ENCODE results near the gene KANK3. TPM values are rescaled to one million over a fixed set of nuclear protein-coding genes. Genes with fewer than 3 reads are reported as not detected.
"Not testable (repeated sequence)": the region's sequence is repeated elsewhere in the genome, so short reads cannot be mapped to it uniquely, and the experiment has no call there.

Gene KANK3
- total RNA-seq, 2 experiments from 2014 or later: 7.4 to 8.7 TPM

GRCh38 chr19:8319807-8320520 is 23.1 kb downstream of the KANK3 start:
- Mint-ChIP-seq H3K9me3 (no peaks in the 10 kb centered on the region), H3K27me3 (no peaks in the 10 kb centered on the region), H3K4me1 (peaks cover 38% of the 10 kb centered on the region), H3K36me3 (ENCODE audit: low read depth) (peaks cover 36% of the 10 kb centered on the region), H3K27ac (peak overlapping the region; percentile 96), H3K4me3 (peak overlapping the region; percentile 92)
- ChIA-PET POLR2A (interaction anchor here (0.6 to 5.5 kb wide), 13 partner anchors 8 to 367 kb away, joined by 3 to 51 read pairs (median 5); partner anchors contain the start of genes CD320, HNRNPM and ZNF414), CTCF (interaction anchor here (1.1 to 2.1 kb wide), 5 partner anchors 9 to 161 kb away, joined by 3 to 6 read pairs (median 3); partner anchors contain the start of gene MARCHF2)
- DNase-seq: no peak

- peaks cover 37% of the 10 kb centered on the region for H3K36me3 Mint-ChIP-seq (ENCODE audit: low read depth)
- ChIA-PET CTCF (interaction anchor here (1.2 kb wide), 1 partner anchor 35 kb away, joined by 3 read pairs; no protein-coding TSS in a partner anchor), POLR2A (interaction anchor here (0.7 to 1.2 kb wide), 2 partner anchors 11 to 13 kb away, joined by 3 to 4 read pairs; no protein-coding TSS in a partner anchor)
- H3K9me3 Mint-ChIP-seq, H3K27ac Mint-ChIP-seq, H3K4me3 Mint-ChIP-seq, H3K27me3 Mint-ChIP-seq, DNase-seq: not testable (repeated sequence)
- H3K4me1 Mint-ChIP-seq: peaks cover 37% of the 10 kb centered on the region
Measured at GRCh38 chr19:8318835-8319234, 24.2 kb downstream of the KANK3 start.

- H3K27ac Mint-ChIP-seq: no peak overlapping the region
- no peak overlapping the region for H3K4me3 Mint-ChIP-seq
- ChIA-PET CTCF (interaction anchor here (1.1 kb wide), 1 partner anchor 50 kb away, joined by 8 read pairs; no protein-coding TSS in a partner anchor), POLR2A (no interaction called here)
- H3K27me3 Mint-ChIP-seq: no peaks in the 10 kb centered on the region
- peaks cover 19% of the 10 kb centered on the region for H3K36me3 Mint-ChIP-seq (ENCODE audit: low read depth)
- no peak for DNase-seq
- no peaks in the 10 kb centered on the region for H3K9me3 Mint-ChIP-seq
- H3K4me1 Mint-ChIP-seq: peaks cover 18% of the 10 kb centered on the region
Measured at GRCh38 chr19:8316351-8317125, 26.5 kb downstream of the KANK3 start.

GRCh38 chr19:8314981-8315640 is 28.0 kb downstream of the KANK3 start:
- H3K36me3 Mint-ChIP-seq (ENCODE audit: low read depth): peaks cover 20% of the 10 kb centered on the region
- DNase-seq, CTCF ChIA-PET, POLR2A ChIA-PET, H3K4me3 Mint-ChIP-seq, H3K9me3 Mint-ChIP-seq, H3K27ac Mint-ChIP-seq, H3K27me3 Mint-ChIP-seq: not testable (repeated sequence)
- peaks cover 13% of the 10 kb centered on the region for H3K4me1 Mint-ChIP-seq

GRCh38 chr19:8311461-8312260 is 31.4 kb downstream of the KANK3 start:
- Mint-ChIP-seq H3K9me3 (no peaks in the 10 kb centered on the region), H3K36me3 (ENCODE audit: low read depth) (peaks cover 31% of the 10 kb centered on the region), H3K4me3 (no peak overlapping the region), H3K27me3 (no peaks in the 10 kb centered on the region), H3K4me1 (peaks cover 26% of the 10 kb centered on the region), H3K27ac (no peak overlapping the region)
- CTCF ChIA-PET: interaction anchor here (0.7 to 1.3 kb wide), 2 partner anchors 8 to 425 kb away, joined by 4 to 5 read pairs; no protein-coding TSS in a partner anchor
- no peak for DNase-seq
- POLR2A ChIA-PET: interaction anchor here (1.1 to 2.7 kb wide), 3 partner anchors 9 to 209 kb away, joined by 3 to 21 read pairs (median 3); partner anchors contain the start of genes NDUFA7 and RPS28

- POLR2A ChIA-PET: interaction anchor here (1.1 to 3.2 kb wide), 3 partner anchors 10 to 210 kb away, joined by 3 to 25 read pairs (median 21); partner anchors contain the start of genes NDUFA7 and RPS28
- Mint-ChIP-seq H3K9me3 (no peaks in the 10 kb centered on the region), H3K36me3 (ENCODE audit: low read depth) (peaks cover 32% of the 10 kb centered on the region), H3K4me1 (peaks cover 35% of the 10 kb centered on the region), H3K27me3 (no peaks in the 10 kb centered on the region), H3K27ac (no peak overlapping the region), H3K4me3 (no peak overlapping the region)
- no peak for DNase-seq
- CTCF ChIA-PET: interaction anchor here (1.3 kb wide), 1 partner anchor 9 kb away, joined by 5 read pairs; no protein-coding TSS in a partner anchor
Measured at GRCh38 chr19:8310342-8311055, 32.6 kb downstream of the KANK3 start.

- Mint-ChIP-seq H3K9me3 (no peaks in the 10 kb centered on the region), H3K4me3 (peak overlapping the region; percentile 90), H3K27ac (no peak overlapping the region), H3K27me3 (no peaks in the 10 kb centered on the region), H3K4me1 (peaks cover 39% of the 10 kb centered on the region), H3K36me3 (ENCODE audit: low read depth) (peaks cover 27% of the 10 kb centered on the region)
- ChIA-PET CTCF (interaction anchor here (0.6 to 1.6 kb wide), 2 partner anchors 104 to 345 kb away, joined by 3 to 5 read pairs; partner anchors contain the start of gene MARCHF2), POLR2A (interaction anchor here (1.7 to 3.2 kb wide), 2 partner anchors 12 to 40 kb away, joined by 4 to 25 read pairs; partner anchors contain the start of genes NDUFA7 and RPS28)
- no peak for DNase-seq
Measured at GRCh38 chr19:8308891-8309291, 34.2 kb downstream of the KANK3 start.

- peak within 1 kb of the TSS; percentile 76 for H3K27ac Mint-ChIP-seq
- peak; percentile 88 for DNase-seq
- H3K36me3 Mint-ChIP-seq (ENCODE audit: low read depth): peaks cover 27% of the 10 kb centered on the region
- no peaks in the 10 kb centered on the region for H3K9me3 Mint-ChIP-seq
- H3K4me1 Mint-ChIP-seq: peaks cover 39% of the 10 kb centered on the region
- peak within 1 kb of the TSS; percentile 90 for H3K4me3 Mint-ChIP-seq
- ChIA-PET POLR2A (interaction anchor here (0.9 to 3.2 kb wide), 3 partner anchors 11 to 39 kb away, joined by 3 to 25 read pairs (median 4); partner anchors contain the start of genes NDUFA7 and RPS28), CTCF (interaction anchor here (1.6 kb wide), 1 partner anchor 105 kb away, joined by 3 read pairs; the partner anchor contains the start of gene MARCHF2)
- no peaks in the 10 kb centered on the region for H3K27me3 Mint-ChIP-seq
Measured at GRCh38 chr19:8307965-8308866, 34.8 kb downstream of the KANK3 start, which contains the start of gene CD320. Gene CD320 (minus strand): TSS chr19:8308358. CDS start chr19:8308290, 68 bp downstream.

- H3K36me3 Mint-ChIP-seq (ENCODE audit: low read depth): peaks cover 27% of the 10 kb centered on the region
- DNase-seq: no peak
- peaks cover 39% of the 10 kb centered on the region for H3K4me1 Mint-ChIP-seq
- H3K4me3 Mint-ChIP-seq: peak overlapping the region; percentile 90
- ChIA-PET CTCF (interaction anchor here (1.6 kb wide), 1 partner anchor 106 kb away, joined by 3 read pairs; the partner anchor contains the start of gene MARCHF2), POLR2A (interaction anchor here (0.9 to 3.2 kb wide), 3 partner anchors 11 to 39 kb away, joined by 3 to 25 read pairs (median 4); partner anchors contain the start of genes NDUFA7 and RPS28)
- no peaks in the 10 kb centered on the region for H3K9me3 Mint-ChIP-seq
- peak overlapping the region; percentile 76 for H3K27ac Mint-ChIP-seq
- H3K27me3 Mint-ChIP-seq: no peaks in the 10 kb centered on the region
Measured at GRCh38 chr19:8307400-8307964, 35.6 kb downstream of the KANK3 start.

All from activated CD4-positive, alpha-beta memory T cell treated with anti-CD3 and anti-CD28 coated beads, Interleukin-2, amount 10 ng/mL, durations not matched to agents 7 days and 5 days (primary cell).